ENCODE data around the gene ATP8B1. TPM values are rescaled to one million over a fixed set of nuclear protein-coding genes. Genes with fewer than 3 reads are reported as not detected.

Gene ATP8B1
- total and polyA plus RNA-seq, 2 of the 8 experiments (the other 6 are each of a cell fraction or from before 2014, with no cell fraction given) = 1.1 to 4.6 TPM

DNA sequence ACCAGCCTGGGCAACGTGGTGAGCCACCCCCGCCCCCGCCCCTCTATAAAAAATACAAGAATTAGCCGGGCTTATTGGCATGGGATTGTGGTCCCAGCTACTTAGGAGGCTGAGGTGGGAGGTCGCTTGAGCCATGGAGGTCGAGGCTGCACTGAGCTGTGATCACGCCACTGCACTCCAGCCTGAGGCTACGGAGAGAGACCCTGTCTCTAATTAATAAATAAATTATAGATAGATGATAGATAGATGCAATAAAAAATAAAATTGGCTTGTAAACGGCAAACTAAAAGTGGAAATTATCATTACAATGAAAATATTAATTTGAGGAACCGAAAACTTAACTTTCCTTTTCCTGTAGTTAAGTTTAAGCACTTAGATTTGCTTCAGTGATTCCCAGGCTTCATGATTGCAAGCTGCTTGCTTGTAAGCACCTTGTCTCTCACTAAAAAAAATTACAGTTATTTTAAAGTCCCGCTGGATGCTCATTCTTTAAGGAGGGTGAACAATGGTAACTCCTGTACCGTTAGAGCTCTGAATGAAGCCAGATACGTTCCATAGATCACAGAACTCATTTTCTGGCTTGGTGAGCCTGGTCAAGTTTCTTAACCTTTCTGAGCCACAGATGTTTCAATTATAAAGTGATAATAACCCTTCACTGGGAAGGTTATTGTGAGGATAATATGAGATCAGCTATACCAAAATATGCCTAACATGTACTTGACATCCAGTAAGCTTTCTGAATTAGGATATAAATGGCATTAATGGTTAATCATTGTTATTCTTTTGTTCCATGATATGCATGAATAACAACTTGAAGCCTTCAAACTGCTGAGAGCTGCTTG, 172.1 kb downstream of the ATP8B1 start:
- FAIRE-seq = no peak
- Histone ChIP-seq H3K4me1 (replicated peaks in 1 of 4; ENCODE audit: control insufficient read depth in 3 of 4, insufficient read depth in 4 of 4, low read length in 3 of 4) (no peaks in the 10 kb centered on the region; a peak in 1 of 7 replicates), H2BK20ac (ENCODE audit: low read length) (no peak overlapping the region), H3K56ac (replicated peaks; ENCODE audit: insufficient read length, low read depth, low read length) (no peak overlapping the region), H4K8ac (ENCODE audit: extremely low read depth, insufficient read depth, low read length) (peak overlapping the region; percentile 82), H3K14ac (ENCODE audit: insufficient read length) (no peak overlapping the region), H3K23me2 (ENCODE audit: low read depth, low read length) (no peaks in the 10 kb centered on the region; the same call in 1 of the 2 replicates), H4K20me1 (replicated peaks in 1 of 2; ENCODE audit: control insufficient read depth in 1 of 2, insufficient read depth in 2 of 2, low read length in 2 of 2) (no peaks in the 10 kb centered on the region), H2BK5ac (ENCODE audit: low read depth, low read length) (no peak overlapping the region), H3K4me3 (ENCODE audit: extremely low read depth in 1 of 4, insufficient read depth in 2 of 4, low read depth in 3 of 4, low read length in 4 of 4) (peak overlapping the region; percentile 51 to 72 (median 67)), H3K79me1 (ENCODE audit: low read depth, low read length) (no peaks in the 10 kb centered on the region), H2AFZ (ENCODE audit: low read length) (peak overlapping the region; percentile 84; the same call in 1 of the 2 replicates), H4K91ac (replicated peaks; ENCODE audit: insufficient read length, low read length) (no peak overlapping the region), H2BK12ac (ENCODE audit: low read depth, low read length) (no peak overlapping the region), H3K9ac (replicated peaks in 1 of 4; ENCODE audit: extremely low read depth in 1 of 4, low read depth in 3 of 4, low read length in 3 of 4) (0 out of 7 replicates have a peak overlapping the region, but pooled peaks of 1 of the 4 experiments have one; percentile 2), H2BK120ac (replicated peaks; ENCODE audit: low read depth, low read length) (no peak overlapping the region), H4K5ac (ENCODE audit: insufficient read length, low read depth, low read length) (no peak overlapping the region), H3K27ac (ENCODE audit: low read depth, low read length) (no peak overlapping the region), H3K4ac (replicated peaks; ENCODE audit: insufficient read length, low read depth, low read length) (no peak overlapping the region), H3K9me3 (ENCODE audit: insufficient read depth in 2 of 2, low read depth in 1 of 2, low read length in 1 of 2) (no peaks in the 10 kb centered on the region), H3K36me3 (ENCODE audit: control insufficient read depth in 2 of 4, insufficient read depth in 4 of 4, low read length in 3 of 4) (no peaks in the 10 kb centered on the region; a peak in 1 of 8 replicates), H3K27me3 (replicated peaks in 1 of 4; ENCODE audit: control insufficient read depth in 3 of 4, extremely low read depth in 1 of 4, insufficient read depth in 3 of 4, low read length in 3 of 4) (no peaks in the 10 kb centered on the region), H2BK15ac (ENCODE audit: low read length) (no peak overlapping the region), H3K79me2 (ENCODE audit: control insufficient read depth in 1 of 2, insufficient read depth in 2 of 2, low read length in 2 of 2) (no peaks in the 10 kb centered on the region), H3K18ac (ENCODE audit: extremely low read depth, low read length) (no peak overlapping the region; the same call in 1 of the 2 replicates), H3K23ac (ENCODE audit: insufficient read length) (no peak overlapping the region), H3K4me2 (ENCODE audit: insufficient read depth in 1 of 2, low read depth in 2 of 2, low read length in 2 of 2) (peak overlapping the region; percentile 37 to 90), H2AK5ac (ENCODE audit: low read depth, low read length) (no peak overlapping the region)
- WGBS, 2 experiments (ENCODE audit: extremely low coverage in 1 of 2, insufficient coverage in 1 of 2, insufficient read length in 1 of 2, insufficient replicate concordance in 2 of 2, low coverage in 1 of 2, low lambda C conversion rate in 2 of 2, missing lambda C conversion rate in 1 of 2) = 75% methylated on average over 12 of the region's 13 CpGs; no CpG with 5 or more reads in 1 of the 2 experiments
- no peak for DNase-seq (ENCODE audit: low read depth in 1 of 2, low spot score in 2 of 2)
- CTCF ChIA-PET (ENCODE audit: partially characterized antibody) = interaction anchor here (0.6 to 2.4 kb wide), 18 partner anchors 9 to 1412 kb away, joined by 3 to 9 read pairs (median 3); partner anchors contain the start of gene NARS1
- POLR2A ChIA-PET (ENCODE audit: partially characterized antibody) = interaction anchor here (0.6 to 2.1 kb wide), 5 partner anchors 9 to 50 kb away, joined by 3 to 8 read pairs (median 3); partner anchors contain the start of gene NARS1
- no peak for TF ChIP-seq FOSL1 (IDR thresholded peaks at IDR 0.05; ENCODE audit: insufficient read depth, low read depth, low read length)
- TF ChIP-seq, protein P1, sequence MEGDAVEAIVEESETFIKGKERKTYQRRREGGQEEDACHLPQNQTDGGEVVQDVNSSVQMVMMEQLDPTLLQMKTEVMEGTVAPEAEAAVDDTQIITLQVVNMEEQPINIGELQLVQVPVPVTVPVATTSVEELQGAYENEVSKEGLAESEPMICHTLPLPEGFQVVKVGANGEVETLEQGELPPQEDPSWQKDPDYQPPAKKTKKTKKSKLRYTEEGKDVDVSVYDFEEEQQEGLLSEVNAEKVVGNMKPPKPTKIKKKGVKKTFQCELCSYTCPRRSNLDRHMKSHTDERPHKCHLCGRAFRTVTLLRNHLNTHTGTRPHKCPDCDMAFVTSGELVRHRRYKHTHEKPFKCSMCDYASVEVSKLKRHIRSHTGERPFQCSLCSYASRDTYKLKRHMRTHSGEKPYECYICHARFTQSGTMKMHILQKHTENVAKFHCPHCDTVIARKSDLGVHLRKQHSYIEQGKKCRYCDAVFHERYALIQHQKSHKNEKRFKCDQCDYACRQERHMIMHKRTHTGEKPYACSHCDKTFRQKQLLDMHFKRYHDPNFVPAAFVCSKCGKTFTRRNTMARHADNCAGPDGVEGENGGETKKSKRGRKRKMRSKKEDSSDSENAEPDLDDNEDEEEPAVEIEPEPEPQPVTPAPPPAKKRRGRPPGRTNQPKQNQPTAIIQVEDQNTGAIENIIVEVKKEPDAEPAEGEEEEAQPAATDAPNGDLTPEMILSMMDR (IDR thresholded peaks at IDR 0.05; ENCODE audit: control extremely low read depth in 1 of 3, insufficient read depth in 1 of 3, low read depth in 1 of 3, low read length in 3 of 3) = no peak
- no peak for TF ChIP-seq NRF1 (IDR thresholded peaks at IDR 0.05; ENCODE audit: low read depth, low read length)
- no peak for TF ChIP-seq CHD2 (IDR thresholded peaks at IDR 0.05; ENCODE audit: low read length)
- 0 out of 2 replicates have a peak, but pooled peaks have one; percentile 48 for TF ChIP-seq KDM1A (IDR thresholded peaks at IDR 0.05; ENCODE audit: borderline replicate concordance, low read length)

Data from H1 (cell line).